K562 (cell line): ENCODE measurements around the gene ADD1. TPM values are rescaled to one million over a fixed set of nuclear protein-coding genes. Genes with fewer than 3 reads are reported as not detected.

Experiments used
- ARID4B ChIP-seq: sonication (generic); formaldehyde crosslinking; IDR thresholded peaks from 2 replicates; pipeline ENCODE4 v1.8.0; 2022; ENCODE audit warnings: mild to moderate bottlenecking, missing genetic modification reagents
- ZNF592 ChIP-seq: fragments of 450-650 bp; IDR thresholded peaks from 2 replicates; pipeline ENCODE4 v1.6.1; 2017; ENCODE audit warnings: antibody characterized with exemption, mild to moderate bottlenecking
- polyA plus RNA-seq, 8 experiments: library from polyadenylated mRNA; depleted of rRNA in 4 of 8; stranded (reverse) in 5 of 8; unstranded in 3 of 8; fragments of >200 nt; fragmentation: Nextera tagmentation in 2 of 8; fragmentation: Illumina TruSeq in 1 of 8; extraction: Ambion mirVana in 2 of 8; extraction: Trizol in 1 of 8; gene quantifications; 2 replicates each; pipeline versions ENCODE4 v1.2.1 to v1.2.3, GENCODE V29; 2011 to 2014; ENCODE audit warnings: inconsistent platforms in 1 of 8, missing spikeins in 1 of 8
- total RNA-seq, 7 experiments: library from RNA; depleted of rRNA in 6 of 7; stranded (reverse); fragments of >200 nt in 6 of 7; fragmentation: Illumina TruSeq in 2 of 7; extraction: Trizol in 2 of 7; gene quantifications; 2 replicates each; pipeline versions ENCODE4 v1.2.1 to v1.2.3, GENCODE V29; 2011 to 2021; ENCODE audit warnings: low replicate concordance in 1 of 7

Gene ADD1
- total and polyA plus RNA-seq, 9 of the 15 experiments (the other 6 are each of a cell fraction or from before 2014, with no cell fraction given) = 17.5 to 153 (median 74.0) TPM

- TF ChIP-seq ARID4B = peak; percentile 87
- no peak for TF ChIP-seq ZNF592
Observed at GRCh38 chr4:2934813-2935761, 91.4 kb downstream of the ADD1 start (continued).
